IMR-90 (cell line): ENCODE results near the gene GLCE. TPM values are rescaled to one million over a fixed set of nuclear protein-coding genes. Genes with fewer than 3 reads are reported as not detected.

Experiments
- ATAC-seq: fragments of 200-7000 bp; cut with Tn5 transposase; 2 replicates; pipeline ENCODE4 v1.9.1; 2020; ENCODE audit warnings: low read depth, mild to moderate bottlenecking, moderate library complexity
- BruUV-seq: library from RNA; stranded (reverse); fragments of 400-500 nt; replicated peaks from 2 replicates; lab custom pipeline; 2021; lab: Mats Ljungman, UMichigan
- CTCF ChIA-PET: fragments of 300-600 bp; formaldehyde crosslinking; extraction: SDS; loops from one replicate; lab custom pipeline; 2021; ENCODE audit warnings: antibody characterized with exemption; lab: Yijun Ruan, JAX
- POLR2A ChIA-PET: fragments of 300-600 bp; sonication (Branson Sonifier 250); formaldehyde crosslinking; loops from one replicate; lab custom pipeline; 2022; ENCODE audit warnings: antibody characterized with exemption; ENCODE audit not compliant: unreplicated experiment; lab: Charles Lee
- DNase-seq: peaks from one replicate; pipeline ENCODE4 v3.0.0; 2013
- H2AFZ ChIP-seq: replicated peaks from 2 replicates; pipeline ENCODE3; 2013; ENCODE audit warnings: low read length, mild to moderate bottlenecking; ENCODE audit not compliant: poor library complexity
- H2AK5ac ChIP-seq: 2 replicates; pipeline ENCODE4 v1.6.1; 2013; ENCODE audit warnings: low read depth, low read length, inconsistent platforms
- H2AK9ac ChIP-seq: replicated peaks from 2 replicates; pipeline ENCODE3; 2013; ENCODE audit warnings: mild to moderate bottlenecking, low read depth, low read length, moderate library complexity; ENCODE audit not compliant: poor library complexity
- H2BK120ac ChIP-seq: 2 replicates; pipeline ENCODE4 v1.6.1; 2013; ENCODE audit warnings: low read depth, low read length, inconsistent platforms
- H2BK15ac ChIP-seq: 3 replicates; pipeline ENCODE4 v1.6.1; 2013; ENCODE audit warnings: low read depth, low read length, inconsistent platforms
- H2BK20ac ChIP-seq: 2 replicates; pipeline ENCODE4 v1.6.1; 2013; ENCODE audit warnings: low read depth, mild to moderate bottlenecking, inconsistent platforms, low read length, moderate library complexity
- H2BK5ac ChIP-seq: 2 replicates; pipeline ENCODE4 v1.6.1; 2013; ENCODE audit warnings: mild to moderate bottlenecking, low read depth, low read length, inconsistent platforms; ENCODE audit not compliant: poor library complexity, severe bottlenecking
- H3K14ac ChIP-seq: replicated peaks from 2 replicates; pipeline ENCODE4 v1.6.1; 2013; ENCODE audit warnings: low read depth, low read length, inconsistent platforms
- H3K18ac ChIP-seq: 2 replicates; pipeline ENCODE4 v1.6.1; 2013; ENCODE audit warnings: low read depth, low read length, control low read depth
- H3K23ac ChIP-seq: 2 replicates; pipeline ENCODE4 v1.6.1; 2013; ENCODE audit warnings: low read depth, low read length, inconsistent platforms
- H3K27ac ChIP-seq: 2 replicates; pipeline ENCODE4 v1.5.1; 2013; ENCODE audit warnings: mild to moderate bottlenecking, control low read depth, low read length; ENCODE audit not compliant: insufficient read depth
- H3K27me3 ChIP-seq: 2 replicates; pipeline ENCODE4 v1.6.1; 2013; ENCODE audit warnings: low read length; ENCODE audit not compliant: control insufficient read depth, insufficient read depth
- H3K36me3 ChIP-seq: 2 replicates; pipeline ENCODE4 v1.6.1; 2013; ENCODE audit warnings: low read length, mixed read lengths; ENCODE audit not compliant: control insufficient read depth, insufficient read depth
- H3K4ac ChIP-seq: 2 replicates; pipeline ENCODE4 v1.6.1; 2013; ENCODE audit warnings: low read depth, low read length, inconsistent platforms
- H3K4me1 ChIP-seq: 2 replicates; pipeline ENCODE4 v1.6.1; 2013; ENCODE audit warnings: low read length, mixed read lengths; ENCODE audit not compliant: control insufficient read depth, insufficient read depth
- H3K4me2 ChIP-seq: 2 replicates; pipeline ENCODE4 v1.6.1; 2013; ENCODE audit warnings: low read depth, mild to moderate bottlenecking, control low read depth, low read length, moderate library complexity
- H3K4me3 ChIP-seq: 2 replicates; pipeline ENCODE4 v1.5.1; 2013; ENCODE audit warnings: low read depth, mild to moderate bottlenecking, control low read depth, low read length, moderate library complexity; ENCODE audit not compliant: insufficient read depth
- H3K56ac ChIP-seq: 2 replicates; pipeline ENCODE4 v1.6.1; 2013; ENCODE audit warnings: low read length, inconsistent platforms; ENCODE audit not compliant: insufficient read depth; ENCODE audit errors: extremely low read depth
- H3K79me1 ChIP-seq, 2 experiments: 2 replicates each; pipeline ENCODE4 v1.6.1; 2013; ENCODE audit warnings: low read length in 2 of 2, inconsistent platforms in 1 of 2, low read depth in 1 of 2
- H3K9ac ChIP-seq: 2 replicates; pipeline ENCODE4 v1.6.1; 2013; ENCODE audit warnings: low read depth, low read length, control low read depth
- H3K9me1 ChIP-seq: 2 replicates; pipeline ENCODE4 v1.6.1; 2013; ENCODE audit warnings: low read length, inconsistent platforms; ENCODE audit not compliant: insufficient read depth
- H3K9me3 ChIP-seq: 2 replicates; pipeline ENCODE4 v1.6.1; 2013; ENCODE audit warnings: low read length; ENCODE audit not compliant: control insufficient read depth, insufficient read depth
- H4K20me1 ChIP-seq: 2 replicates; pipeline ENCODE4 v1.6.1; 2013; ENCODE audit warnings: low read length, inconsistent platforms; ENCODE audit not compliant: insufficient read depth
- H4K5ac ChIP-seq: 2 replicates; pipeline ENCODE4 v1.6.1; 2013; ENCODE audit warnings: mild to moderate bottlenecking, low read depth, low read length, control low read depth
- H4K8ac ChIP-seq, 2 experiments: 2 replicates each; pipeline ENCODE4 v1.6.1; 2013; ENCODE audit warnings: low read depth in 2 of 2, low read length in 2 of 2, control low read depth in 1 of 2, inconsistent platforms in 1 of 2
- H4K91ac ChIP-seq: 2 replicates; pipeline ENCODE4 v1.6.1; 2013; ENCODE audit warnings: low read depth, low read length, inconsistent platforms; ENCODE audit not compliant: insufficient read depth
- BHLHE40 ChIP-seq: fragments of 150-350 bp; IDR thresholded peaks from 2 replicates; pipeline ENCODE4 v1.6.1; 2016; ENCODE audit warnings: mild to moderate bottlenecking, low read depth, low read length
- CEBPB ChIP-seq: IDR thresholded peaks from 2 replicates; pipeline ENCODE4 v1.6.1; 2012; ENCODE audit warnings: low read depth, low read length, improper control_type of control experiment
- CHD1 ChIP-seq: IDR thresholded peaks from 2 replicates; pipeline ENCODE4 v1.6.1; 2012; ENCODE audit warnings: low read depth, low read length, improper control_type of control experiment
- FOS ChIP-seq: fragments of 150-350 bp; IDR thresholded peaks from 2 replicates; pipeline ENCODE4 v1.6.1; 2016; ENCODE audit warnings: low read depth, low read length
- MAFK ChIP-seq: IDR thresholded peaks from 2 replicates; pipeline ENCODE4 v1.6.1; 2012; ENCODE audit warnings: low read depth, low read length, improper control_type of control experiment
- MAZ ChIP-seq: IDR thresholded peaks from 2 replicates; pipeline ENCODE4 v1.6.1; 2012; ENCODE audit warnings: low read depth, mild to moderate bottlenecking, low read length, improper control_type of control experiment, moderate library complexity, borderline replicate concordance
- MXI1 ChIP-seq: IDR thresholded peaks from 2 replicates; pipeline ENCODE4 v1.6.1; 2012; ENCODE audit warnings: low read depth, mild to moderate bottlenecking, low read length, moderate library complexity, borderline replicate concordance
- NFE2L2 ChIP-seq: fragments of 150-350 bp; IDR thresholded peaks from 2 replicates; pipeline ENCODE4 v1.6.1; 2016; ENCODE audit warnings: low read depth, mild to moderate bottlenecking, low read length
- POLR2A ChIP-seq: IDR thresholded peaks from 2 replicates; pipeline ENCODE4 v1.6.1; 2012; ENCODE audit warnings: mild to moderate bottlenecking, low read depth, low read length
- RAD21 ChIP-seq: IDR thresholded peaks from 2 replicates; pipeline ENCODE4 v1.6.1; 2012; ENCODE audit warnings: low read length, improper control_type of control experiment
- RCOR1 ChIP-seq: IDR thresholded peaks from 2 replicates; pipeline ENCODE4 v1.6.1; 2012; ENCODE audit warnings: mild to moderate bottlenecking, low read length, improper control_type of control experiment; ENCODE audit not compliant: insufficient replicate concordance
- RFX5 ChIP-seq: IDR thresholded peaks from 2 replicates; pipeline ENCODE4 v1.8.0; 2012; ENCODE audit warnings: low read depth, mild to moderate bottlenecking, low read length, moderate library complexity
- SMC3 ChIP-seq: fragments of 150-350 bp; IDR thresholded peaks from 2 replicates; pipeline ENCODE4 v1.6.1; 2016; ENCODE audit warnings: low read depth, mild to moderate bottlenecking, antibody characterized with exemption, low read length, moderate library complexity
- WGBS, 2 experiments: methylation state at CpG; one replicate each; pipeline versions ENCODE4 v1.1.5 to v1.1.7; 2013; ENCODE audit warnings: missing lambda C conversion rate in 2 of 2; ENCODE audit not compliant: insufficient read length in 1 of 2; ENCODE audit errors: extremely low coverage in 2 of 2; 5-methylcytosine and 5-hydroxymethylcytosine counted together
- dilution Hi-C: fragments of 300-500 bp; cut with HindIII; formaldehyde crosslinking; loops from one replicate; pipeline ENCODE4 v1.14.3; 2018; ENCODE audit warnings: low sequenced_read_pairs; ENCODE audit not compliant: unreplicated experiment
- in situ Hi-C: fragments of 300-500 bp; cut with MboI; formaldehyde crosslinking; loops from 3 replicates; pipeline ENCODE4 v1.14.3; 2019; ENCODE audit warnings: low sequenced_read_pairs, inconsistent platforms, mixed read lengths
- intact Hi-C: fragments of 100-400 bp; cut with micrococcal nuclease; formaldehyde crosslinking; loops from 2 replicates; pipeline ENCODE4 v1.10.0; 2022
- polyA plus RNA-seq, 3 experiments: library from polyadenylated mRNA; depleted of rRNA; stranded (reverse); fragments of >200 nt; gene quantifications; 2 replicates each; pipeline ENCODE4 v1.2.3, GENCODE V29; 2012; ENCODE audit warnings: low replicate concordance in 1 of 3
- total RNA-seq: library from RNA; depleted of rRNA; stranded (reverse); fragments of >200 nt; gene quantifications from 2 replicates; pipeline ENCODE4 v1.2.3, GENCODE V29; 2012
- TF ChIP-seq, protein P1 (sequence below): fragments of 150-350 bp; IDR thresholded peaks from 2 replicates; pipeline ENCODE4 v1.6.1; 2016; ENCODE audit warnings: low read depth, mild to moderate bottlenecking, low read length, moderate library complexity, borderline replicate concordance
- TF ChIP-seq, protein P2 (sequence below): fragments of 150-350 bp; IDR thresholded peaks from 2 replicates; pipeline ENCODE4 v1.6.1; 2017; ENCODE audit warnings: mild to moderate bottlenecking, antibody characterized with exemption, low read length, low read depth
- TF ChIP-seq, protein P3 (sequence below): conservative IDR thresholded peaks from 2 replicates; pipeline ENCODE4 v1.5.1; 2012; ENCODE audit warnings: mild to moderate bottlenecking, low read depth, low read length, improper control_type of control experiment

Gene GLCE
- total and polyA plus RNA-seq, 2 of the 4 experiments (the other 2 are of a cell fraction), result 15.3 to 29.6 TPM

GRCh38 chr15:69275074-69275670, 114.7 kb downstream of the GLCE start:
- Histone ChIP-seq H4K8ac (no peak overlapping the region), H4K5ac (no peak overlapping the region), H2BK20ac (no peak overlapping the region), H3K56ac (no peak overlapping the region), H3K14ac (no peak overlapping the region), H3K9me3 (no peaks in the 10 kb centered on the region), H3K4me1 (no peaks in the 10 kb centered on the region; the same call in 1 of the 2 replicates), H3K18ac (no peak overlapping the region), H3K4ac (no peak overlapping the region), H2AFZ (no peak overlapping the region), H3K4me2 (no peak overlapping the region), H3K23ac (no peak overlapping the region), H3K9ac (no peak overlapping the region), H4K91ac (no peak overlapping the region), H2BK15ac (no peak overlapping the region), H2BK5ac (no peak overlapping the region), H2AK5ac (no peak overlapping the region), H3K36me3 (no peaks in the 10 kb centered on the region), H3K9me1 (0 out of 2 replicates have a peak, but pooled peaks cover 7% of the 10 kb centered on the region), H3K4me3 (no peak overlapping the region), H4K20me1 (no peaks in the 10 kb centered on the region), H3K79me1 (no peaks in the 10 kb centered on the region), H2BK120ac (no peak overlapping the region), H3K27me3 (no peaks in the 10 kb centered on the region), H3K27ac (no peak overlapping the region), H2AK9ac (no peak overlapping the region)
- POLR2A ChIA-PET, result no interaction called here
- ATAC-seq (peak; percentile 66), DNase-seq (peak; percentile 42)
- intact Hi-C loops, result no loop called here
- in situ Hi-C loops, result no loop called here
- TF ChIP-seq BHLHE40 (no peak), RCOR1 (no peak), FOS (no peak), SMC3 (no peak), MAFK (no peak), CHD1 (no peak), CEBPB (no peak), MAZ (no peak), RAD21 (no peak), RFX5 (no peak), MXI1 (no peak), POLR2A (no peak), NFE2L2 (no peak)
- TF ChIP-seq, protein P1, sequence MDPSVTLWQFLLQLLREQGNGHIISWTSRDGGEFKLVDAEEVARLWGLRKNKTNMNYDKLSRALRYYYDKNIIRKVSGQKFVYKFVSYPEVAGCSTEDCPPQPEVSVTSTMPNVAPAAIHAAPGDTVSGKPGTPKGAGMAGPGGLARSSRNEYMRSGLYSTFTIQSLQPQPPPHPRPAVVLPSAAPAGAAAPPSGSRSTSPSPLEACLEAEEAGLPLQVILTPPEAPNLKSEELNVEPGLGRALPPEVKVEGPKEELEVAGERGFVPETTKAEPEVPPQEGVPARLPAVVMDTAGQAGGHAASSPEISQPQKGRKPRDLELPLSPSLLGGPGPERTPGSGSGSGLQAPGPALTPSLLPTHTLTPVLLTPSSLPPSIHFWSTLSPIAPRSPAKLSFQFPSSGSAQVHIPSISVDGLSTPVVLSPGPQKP, result no peak
- TF ChIP-seq, protein P2, sequence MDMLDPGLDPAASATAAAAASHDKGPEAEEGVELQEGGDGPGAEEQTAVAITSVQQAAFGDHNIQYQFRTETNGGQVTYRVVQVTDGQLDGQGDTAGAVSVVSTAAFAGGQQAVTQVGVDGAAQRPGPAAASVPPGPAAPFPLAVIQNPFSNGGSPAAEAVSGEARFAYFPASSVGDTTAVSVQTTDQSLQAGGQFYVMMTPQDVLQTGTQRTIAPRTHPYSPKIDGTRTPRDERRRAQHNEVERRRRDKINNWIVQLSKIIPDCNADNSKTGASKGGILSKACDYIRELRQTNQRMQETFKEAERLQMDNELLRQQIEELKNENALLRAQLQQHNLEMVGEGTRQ, result no peak
- TF ChIP-seq, protein P3, sequence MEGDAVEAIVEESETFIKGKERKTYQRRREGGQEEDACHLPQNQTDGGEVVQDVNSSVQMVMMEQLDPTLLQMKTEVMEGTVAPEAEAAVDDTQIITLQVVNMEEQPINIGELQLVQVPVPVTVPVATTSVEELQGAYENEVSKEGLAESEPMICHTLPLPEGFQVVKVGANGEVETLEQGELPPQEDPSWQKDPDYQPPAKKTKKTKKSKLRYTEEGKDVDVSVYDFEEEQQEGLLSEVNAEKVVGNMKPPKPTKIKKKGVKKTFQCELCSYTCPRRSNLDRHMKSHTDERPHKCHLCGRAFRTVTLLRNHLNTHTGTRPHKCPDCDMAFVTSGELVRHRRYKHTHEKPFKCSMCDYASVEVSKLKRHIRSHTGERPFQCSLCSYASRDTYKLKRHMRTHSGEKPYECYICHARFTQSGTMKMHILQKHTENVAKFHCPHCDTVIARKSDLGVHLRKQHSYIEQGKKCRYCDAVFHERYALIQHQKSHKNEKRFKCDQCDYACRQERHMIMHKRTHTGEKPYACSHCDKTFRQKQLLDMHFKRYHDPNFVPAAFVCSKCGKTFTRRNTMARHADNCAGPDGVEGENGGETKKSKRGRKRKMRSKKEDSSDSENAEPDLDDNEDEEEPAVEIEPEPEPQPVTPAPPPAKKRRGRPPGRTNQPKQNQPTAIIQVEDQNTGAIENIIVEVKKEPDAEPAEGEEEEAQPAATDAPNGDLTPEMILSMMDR, result no peak
- no TSS peak for BruUV-seq
- dilution Hi-C loops, result no loop called here
- 60% methylated on average over 1 of the region's 4 CpGs; no CpG with 5 or more reads in 1 of the 2 experiments for WGBS, 2 experiments
- CTCF ChIA-PET, result no interaction called here
